IMR-90 (cell line): ENCODE results near the gene MCF2L2.

ENCODE experiments used
- BHLHE40 ChIP-seq: fragments of 150-350 bp; IDR thresholded peaks from 2 replicates; pipeline ENCODE4 v1.6.1; 2016; ENCODE audit warnings: mild to moderate bottlenecking, low read depth, low read length
- FOS ChIP-seq: fragments of 150-350 bp; IDR thresholded peaks from 2 replicates; pipeline ENCODE4 v1.6.1; 2016; ENCODE audit warnings: low read depth, low read length
- MAFK ChIP-seq: IDR thresholded peaks from 2 replicates; pipeline ENCODE4 v1.6.1; 2012; ENCODE audit warnings: low read depth, low read length, improper control_type of control experiment
- MXI1 ChIP-seq: IDR thresholded peaks from 2 replicates; pipeline ENCODE4 v1.6.1; 2012; ENCODE audit warnings: low read depth, mild to moderate bottlenecking, low read length, moderate library complexity, borderline replicate concordance
- POLR2A ChIP-seq: IDR thresholded peaks from 2 replicates; pipeline ENCODE4 v1.6.1; 2012; ENCODE audit warnings: mild to moderate bottlenecking, low read depth, low read length
- RAD21 ChIP-seq: IDR thresholded peaks from 2 replicates; pipeline ENCODE4 v1.6.1; 2012; ENCODE audit warnings: low read length, improper control_type of control experiment
- RFX5 ChIP-seq: IDR thresholded peaks from 2 replicates; pipeline ENCODE4 v1.8.0; 2012; ENCODE audit warnings: low read depth, mild to moderate bottlenecking, low read length, moderate library complexity
- SMC3 ChIP-seq: fragments of 150-350 bp; IDR thresholded peaks from 2 replicates; pipeline ENCODE4 v1.6.1; 2016; ENCODE audit warnings: low read depth, mild to moderate bottlenecking, antibody characterized with exemption, low read length, moderate library complexity
- TF ChIP-seq, protein P1 (sequence below): conservative IDR thresholded peaks from 2 replicates; pipeline ENCODE4 v1.5.1; 2012; ENCODE audit warnings: mild to moderate bottlenecking, low read depth, low read length, improper control_type of control experiment
- TF ChIP-seq, protein P2 (sequence below): fragments of 150-350 bp; IDR thresholded peaks from 2 replicates; pipeline ENCODE4 v1.6.1; 2016; ENCODE audit warnings: low read depth, mild to moderate bottlenecking, low read length, moderate library complexity, borderline replicate concordance
- TF ChIP-seq, protein P3 (sequence below): fragments of 150-350 bp; IDR thresholded peaks from 2 replicates; pipeline ENCODE4 v1.6.1; 2017; ENCODE audit warnings: mild to moderate bottlenecking, antibody characterized with exemption, low read length, low read depth

DNA sequence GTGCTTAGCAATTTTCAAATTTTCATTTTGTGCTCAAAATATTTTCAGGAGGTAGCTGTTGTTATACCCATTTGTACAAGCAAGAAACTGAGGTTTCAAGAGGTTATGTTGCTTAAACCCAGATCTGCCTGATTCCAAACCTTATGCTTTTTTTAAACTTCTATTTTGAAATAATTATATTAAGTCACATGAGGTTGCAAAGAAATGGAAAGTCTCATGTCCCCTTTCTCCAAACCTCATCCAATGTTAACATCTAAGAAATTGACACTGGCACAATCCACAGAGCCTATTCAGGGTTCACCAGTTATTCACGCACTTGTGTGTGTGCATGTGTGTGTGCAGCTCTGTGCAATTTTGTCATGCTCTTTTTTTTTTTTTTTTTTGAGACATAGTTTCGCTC lies 140.3 kb downstream of the MCF2L2 start:
- TF ChIP-seq RAD21 (no peak), SMC3 (no peak), BHLHE40 (no peak), FOS (no peak), POLR2A (no peak), MXI1 (no peak), MAFK (no peak), RFX5 (no peak)
- TF ChIP-seq, protein P1, sequence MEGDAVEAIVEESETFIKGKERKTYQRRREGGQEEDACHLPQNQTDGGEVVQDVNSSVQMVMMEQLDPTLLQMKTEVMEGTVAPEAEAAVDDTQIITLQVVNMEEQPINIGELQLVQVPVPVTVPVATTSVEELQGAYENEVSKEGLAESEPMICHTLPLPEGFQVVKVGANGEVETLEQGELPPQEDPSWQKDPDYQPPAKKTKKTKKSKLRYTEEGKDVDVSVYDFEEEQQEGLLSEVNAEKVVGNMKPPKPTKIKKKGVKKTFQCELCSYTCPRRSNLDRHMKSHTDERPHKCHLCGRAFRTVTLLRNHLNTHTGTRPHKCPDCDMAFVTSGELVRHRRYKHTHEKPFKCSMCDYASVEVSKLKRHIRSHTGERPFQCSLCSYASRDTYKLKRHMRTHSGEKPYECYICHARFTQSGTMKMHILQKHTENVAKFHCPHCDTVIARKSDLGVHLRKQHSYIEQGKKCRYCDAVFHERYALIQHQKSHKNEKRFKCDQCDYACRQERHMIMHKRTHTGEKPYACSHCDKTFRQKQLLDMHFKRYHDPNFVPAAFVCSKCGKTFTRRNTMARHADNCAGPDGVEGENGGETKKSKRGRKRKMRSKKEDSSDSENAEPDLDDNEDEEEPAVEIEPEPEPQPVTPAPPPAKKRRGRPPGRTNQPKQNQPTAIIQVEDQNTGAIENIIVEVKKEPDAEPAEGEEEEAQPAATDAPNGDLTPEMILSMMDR, result no peak
- TF ChIP-seq, protein P2, sequence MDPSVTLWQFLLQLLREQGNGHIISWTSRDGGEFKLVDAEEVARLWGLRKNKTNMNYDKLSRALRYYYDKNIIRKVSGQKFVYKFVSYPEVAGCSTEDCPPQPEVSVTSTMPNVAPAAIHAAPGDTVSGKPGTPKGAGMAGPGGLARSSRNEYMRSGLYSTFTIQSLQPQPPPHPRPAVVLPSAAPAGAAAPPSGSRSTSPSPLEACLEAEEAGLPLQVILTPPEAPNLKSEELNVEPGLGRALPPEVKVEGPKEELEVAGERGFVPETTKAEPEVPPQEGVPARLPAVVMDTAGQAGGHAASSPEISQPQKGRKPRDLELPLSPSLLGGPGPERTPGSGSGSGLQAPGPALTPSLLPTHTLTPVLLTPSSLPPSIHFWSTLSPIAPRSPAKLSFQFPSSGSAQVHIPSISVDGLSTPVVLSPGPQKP, result no peak
- TF ChIP-seq, protein P3, sequence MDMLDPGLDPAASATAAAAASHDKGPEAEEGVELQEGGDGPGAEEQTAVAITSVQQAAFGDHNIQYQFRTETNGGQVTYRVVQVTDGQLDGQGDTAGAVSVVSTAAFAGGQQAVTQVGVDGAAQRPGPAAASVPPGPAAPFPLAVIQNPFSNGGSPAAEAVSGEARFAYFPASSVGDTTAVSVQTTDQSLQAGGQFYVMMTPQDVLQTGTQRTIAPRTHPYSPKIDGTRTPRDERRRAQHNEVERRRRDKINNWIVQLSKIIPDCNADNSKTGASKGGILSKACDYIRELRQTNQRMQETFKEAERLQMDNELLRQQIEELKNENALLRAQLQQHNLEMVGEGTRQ, result no peak
